ENCODE data around the gene NEO1. TPM values are rescaled to one million over a fixed set of nuclear protein-coding genes. Genes with fewer than 3 reads are reported as not detected.

NEO1 gene
- total RNA-seq, 4 donors from 2014 or later: 11.5 to 80.3 (median 36.1) TPM

DNA sequence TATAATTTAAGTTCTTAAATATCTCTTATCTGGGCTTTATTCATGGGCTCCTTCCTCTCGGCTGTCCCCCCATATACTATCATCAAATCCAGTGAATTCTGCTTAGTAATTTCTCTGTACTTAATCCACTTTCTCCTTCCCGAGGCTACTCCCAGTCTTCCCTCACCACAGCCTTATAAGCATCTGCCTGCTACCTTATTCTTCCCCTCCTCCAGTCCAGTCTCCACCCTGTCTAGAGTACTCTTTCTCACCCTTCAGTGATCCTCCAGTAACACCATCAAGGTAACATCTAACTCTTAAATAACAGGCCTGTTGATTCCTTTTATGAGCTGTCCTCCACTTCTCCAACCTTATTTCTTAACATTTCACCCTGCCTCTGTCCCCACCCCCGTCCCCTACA lies 65.8 kb downstream of the NEO1 start:
- H3K36me3 ChIP-seq: no peaks in the 10 kb centered on the region
- H3K4me3 ChIP-seq: no peak overlapping the region
- H3K27ac ChIP-seq: no peak overlapping the region
- intact Hi-C loops (cut with DNase I; ENCODE audit: low total_unique reads): no loop called here
- no peak for DNase-seq
- no peaks in the 10 kb centered on the region for H3K4me1 ChIP-seq
- no peaks in the 10 kb centered on the region for H3K27me3 ChIP-seq
- TF ChIP-seq CTCF (IDR thresholded peaks at IDR 0.05) (no peak), POLR2A (IDR thresholded peaks at IDR 0.05) (no peak)
- no peaks in the 10 kb centered on the region for H3K9me3 ChIP-seq

DNA sequence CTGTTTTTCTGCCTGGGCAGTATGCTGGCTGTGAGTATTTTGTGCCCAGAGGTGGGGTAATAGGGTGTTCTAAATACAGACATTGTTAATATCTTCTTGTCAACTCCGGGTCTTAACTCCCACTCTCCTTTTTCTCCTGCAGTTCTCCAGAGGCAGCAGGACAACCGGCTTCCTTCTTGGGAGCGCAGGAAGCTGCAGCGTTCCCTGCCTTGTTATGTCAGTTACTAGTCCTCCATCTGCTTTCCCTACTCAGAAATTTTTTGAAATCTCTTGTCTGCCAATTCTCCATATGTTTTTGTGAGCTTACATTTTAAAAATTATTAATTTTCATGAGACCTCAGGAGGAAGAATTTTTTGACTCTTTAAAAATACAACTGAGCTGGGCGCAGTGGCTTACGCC lies 67.2 kb downstream of the NEO1 start:
- no peaks in the 10 kb centered on the region for H3K9me3 ChIP-seq
- TF ChIP-seq POLR2A (IDR thresholded peaks at IDR 0.05) (no peak), CTCF (IDR thresholded peaks at IDR 0.05) (no peak)
- no peak overlapping the region for H3K4me3 ChIP-seq
- DNase-seq: no peak
- H3K27ac ChIP-seq: no peak overlapping the region
- intact Hi-C loops (cut with DNase I; ENCODE audit: low total_unique reads): no loop called here
- no peaks in the 10 kb centered on the region for H3K4me1 ChIP-seq
- no peaks in the 10 kb centered on the region for H3K27me3 ChIP-seq
- no peaks in the 10 kb centered on the region for H3K36me3 ChIP-seq

DNA sequence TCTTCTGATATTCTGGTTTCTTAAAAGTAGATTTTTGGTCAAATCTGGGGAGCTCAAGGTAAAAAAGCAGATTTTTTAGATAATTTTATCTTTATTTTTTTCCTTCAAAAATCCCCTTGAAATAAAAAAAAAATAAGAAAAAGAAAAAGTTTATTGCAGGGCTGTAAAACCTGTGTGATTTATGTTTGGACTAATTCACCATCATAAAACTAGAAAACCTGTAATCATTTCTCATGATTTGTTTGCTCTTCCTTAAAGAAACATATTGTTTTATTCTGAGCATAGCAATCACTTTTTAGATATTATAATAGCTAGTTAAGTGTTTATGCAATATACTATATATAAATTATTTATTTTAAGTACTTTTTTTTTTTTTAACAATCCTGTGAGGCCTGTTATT lies 68.0 kb downstream of the NEO1 start:
- no peak for TF ChIP-seq POLR2A (IDR thresholded peaks at IDR 0.05)
- no peak for TF ChIP-seq CTCF (IDR thresholded peaks at IDR 0.05)
- DNase-seq: no peak
- Histone ChIP-seq H3K4me3 (no peak overlapping the region), H3K9me3 (no peaks in the 10 kb centered on the region), H3K27ac (no peak overlapping the region), H3K36me3 (no peaks in the 10 kb centered on the region), H3K27me3 (no peaks in the 10 kb centered on the region), H3K4me1 (no peaks in the 10 kb centered on the region)
- intact Hi-C loops (cut with DNase I; ENCODE audit: low total_unique reads): no loop called here

DNA sequence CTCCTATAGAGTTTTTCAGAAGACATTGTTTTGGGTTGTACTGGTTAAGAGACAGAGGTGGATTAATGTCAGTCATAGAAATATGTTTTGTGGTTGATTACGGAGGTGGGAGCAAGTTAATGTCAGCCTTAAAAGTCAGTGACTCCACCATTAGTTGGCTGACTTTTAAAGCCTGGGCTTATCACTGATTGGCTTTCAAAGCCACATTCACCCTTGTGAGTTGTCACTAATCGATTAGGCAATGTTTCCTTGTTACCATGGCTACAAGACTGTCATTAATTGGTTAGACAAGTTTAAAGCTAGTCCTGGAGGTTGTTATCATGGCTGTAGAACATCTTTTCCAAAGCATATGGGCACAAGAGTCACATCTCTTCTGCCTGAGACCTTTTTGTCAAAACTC lies 73.0 kb downstream of the NEO1 start:
- Histone ChIP-seq H3K4me1 (no peaks in the 10 kb centered on the region), H3K27ac (no peak overlapping the region), H3K27me3 (no peaks in the 10 kb centered on the region), H3K9me3 (no peaks in the 10 kb centered on the region), H3K36me3 (no peaks in the 10 kb centered on the region), H3K4me3 (no peak overlapping the region)
- intact Hi-C loops (cut with DNase I; ENCODE audit: low total_unique reads): no loop called here
- no peak for TF ChIP-seq CTCF (IDR thresholded peaks at IDR 0.05)
- TF ChIP-seq POLR2A (IDR thresholded peaks at IDR 0.05): no peak
- no peak for DNase-seq

DNA sequence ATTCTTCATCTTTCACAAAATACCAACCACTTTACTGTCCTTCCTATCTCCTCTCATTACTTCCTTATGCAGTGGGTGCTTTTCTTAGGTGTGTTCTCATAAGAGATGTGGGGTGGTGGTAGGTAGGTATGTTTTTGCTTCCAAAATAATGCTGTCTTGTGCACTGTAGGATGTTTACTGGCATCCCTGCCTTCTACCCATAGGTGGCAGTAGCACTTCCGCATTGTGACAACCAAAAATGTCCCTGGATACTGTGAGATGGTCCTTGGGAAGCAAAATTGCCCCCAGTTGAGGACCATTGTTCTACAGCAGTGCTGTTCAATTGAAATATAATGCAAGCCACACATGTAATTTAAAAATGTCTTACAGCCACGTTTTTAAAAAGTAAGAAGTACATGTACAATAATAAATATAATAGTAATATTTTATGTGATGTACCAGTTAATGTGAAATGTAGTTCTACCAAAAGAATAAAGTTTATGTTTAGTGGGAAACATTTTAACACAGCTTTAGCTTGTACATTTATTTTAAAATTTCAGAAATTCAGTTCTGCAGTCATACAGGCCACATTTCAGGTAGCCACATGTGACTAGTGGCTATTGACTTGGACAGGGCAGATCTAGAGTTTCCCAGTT lies 75.2 kb downstream of the NEO1 start:
- no peak for TF ChIP-seq POLR2A (IDR thresholded peaks at IDR 0.05)
- peak in 3 of 4 experiments; percentile 19 to 45 (median 20) for TF ChIP-seq CTCF (IDR thresholded peaks at IDR 0.05)
- Histone ChIP-seq H3K4me3 (no peak overlapping the region), H3K4me1 (no peaks in the 10 kb centered on the region), H3K36me3 (no peaks in the 10 kb centered on the region), H3K27ac (no peak overlapping the region), H3K27me3 (no peaks in the 10 kb centered on the region), H3K9me3 (no peaks in the 10 kb centered on the region)
- intact Hi-C loops (cut with DNase I; ENCODE audit: low total_unique reads): no loop called here
- DNase-seq: no peak

Measured in uterus (tissue), 4 donors.